NT2/D1 (cell line): ENCODE data around the gene TLE1.

ENCODE experiments used
- SUZ12 ChIP-seq: IDR thresholded peaks from 2 replicates; pipeline ENCODE4 v1.6.1; 2011; ENCODE audit not compliant: insufficient read length, insufficient read depth; ENCODE audit errors: extremely low read depth
- YY1 ChIP-seq: IDR thresholded peaks from 2 replicates; pipeline ENCODE4 v1.6.1; 2011; ENCODE audit not compliant: insufficient read length, insufficient read depth

GRCh38 chr9:81628897-81629296 is 60.5 kb downstream of the TLE1 start:
- TF ChIP-seq SUZ12 (no peak), YY1 (no peak)
